Superior temporal gyrus (tissue), 1 donor: ENCODE results near the gene BRSK2.
A peak's percentile ranks its signal among the peaks of the same experiment; 100 is the strongest.
"Not testable (repeated sequence)": the region's sequence is repeated elsewhere in the genome, so short reads cannot be mapped to it uniquely, and the experiment has no call there.

Experiments
- DNase-seq: peaks from one replicate; pipeline ENCODE4 v3.0.0-alpha.2; 2016; ENCODE audit errors: extremely low spot score

The BRSK2 gene

GRCh38 chr11:1409852-1410125, 20.1 kb downstream of the BRSK2 start:
- DNase-seq: not testable (repeated sequence)

- peak; percentile 29 for DNase-seq
These were observed 20.9 kb downstream of the BRSK2 start for GRCh38 chr11:1410366-1411291.

- DNase-seq: no peak
These were observed 21.6 kb downstream of the BRSK2 start for GRCh38 chr11:1411301-1411700.

GRCh38 chr11:1411739-1412138, 22.0 kb downstream of the BRSK2 start:
- not testable (repeated sequence) for DNase-seq

GRCh38 chr11:1412377-1413095, 22.8 kb downstream of the BRSK2 start:
- DNase-seq: no peak

- DNase-seq: no peak
These were observed 24.9 kb downstream of the BRSK2 start for GRCh38 chr11:1414650-1415049.

GRCh38 chr11:1415631-1416030, 25.9 kb downstream of the BRSK2 start:
- no peak for DNase-seq

GRCh38 chr11:1418192-1418795, 28.6 kb downstream of the BRSK2 start:
- not testable (repeated sequence) for DNase-seq

- DNase-seq: peak; percentile 37
These were observed 30.1 kb downstream of the BRSK2 start for GRCh38 chr11:1419811-1420210.

GRCh38 chr11:1421291-1421690, 31.6 kb downstream of the BRSK2 start:
- DNase-seq: no peak

- DNase-seq: no peak
These were observed 32.7 kb downstream of the BRSK2 start for GRCh38 chr11:1422481-1422880.

GRCh38 chr11:1422981-1423380, 33.2 kb downstream of the BRSK2 start:
- no peak for DNase-seq

GRCh38 chr11:1423406-1423805, 33.7 kb downstream of the BRSK2 start:
- not testable (repeated sequence) for DNase-seq

GRCh38 chr11:1425006-1425405, 35.3 kb downstream of the BRSK2 start:
- no peak for DNase-seq

GRCh38 chr11:1425439-1425838, 35.7 kb downstream of the BRSK2 start:
- no peak for DNase-seq

GRCh38 chr11:1428762-1429316, 39.1 kb downstream of the BRSK2 start:
- DNase-seq: no peak

GRCh38 chr11:1433568-1433967, 43.8 kb downstream of the BRSK2 start:
- no peak for DNase-seq

- no peak for DNase-seq
These were observed 44.4 kb downstream of the BRSK2 start for GRCh38 chr11:1433977-1434640.

- not testable (repeated sequence) for DNase-seq
These were observed 45.7 kb downstream of the BRSK2 start for GRCh38 chr11:1435479-1435819.

- no peak for DNase-seq
These were observed 46.2 kb downstream of the BRSK2 start for GRCh38 chr11:1435820-1436467.

- no peak for DNase-seq
These were observed 46.8 kb downstream of the BRSK2 start for GRCh38 chr11:1436468-1437039.
